Liver (tissue), 9 donors: ENCODE measurements around the gene FBXO31. TPM values are rescaled to one million over a fixed set of nuclear protein-coding genes. Genes with fewer than 3 reads are reported as not detected.

ENCODE experiments used
- DNase-seq: peaks from one replicate; pipeline ENCODE4 v3.0.0-alpha.2; 2017; ENCODE audit warnings: low spot score
- H3K27ac ChIP-seq, 2 donors: one replicate each; pipeline ENCODE4 v1.7.0; 2013; ENCODE audit warnings: inconsistent platforms in 2 of 2, low read length in 2 of 2, control low read depth in 1 of 2, low read depth in 1 of 2, mild to moderate bottlenecking in 1 of 2
- H3K27me3 ChIP-seq, 4 donors: one replicate each; pipeline versions ENCODE4 v1.6.1 to v1.7.0; 2013; ENCODE audit warnings: low read length in 3 of 4, inconsistent platforms in 1 of 4, mild to moderate bottlenecking in 1 of 4, moderate library complexity in 1 of 4; ENCODE audit not compliant: control insufficient read depth in 4 of 4, insufficient read depth in 4 of 4
- H3K36me3 ChIP-seq, 4 donors: one replicate each; pipeline versions ENCODE4 v1.6.1 to v1.7.0; 2013; ENCODE audit warnings: low read length in 3 of 4, mild to moderate bottlenecking in 3 of 4, low read depth in 1 of 4, moderate library complexity in 1 of 4; ENCODE audit not compliant: control insufficient read depth in 4 of 4, insufficient read depth in 3 of 4
- H3K4me1 ChIP-seq, 4 donors: one replicate each; pipeline versions ENCODE4 v1.6.1 to v1.7.0; 2013; ENCODE audit warnings: low read length in 3 of 4, mild to moderate bottlenecking in 3 of 4, moderate library complexity in 1 of 4; ENCODE audit not compliant: control insufficient read depth in 4 of 4, insufficient read depth in 4 of 4
- H3K4me3 ChIP-seq, 3 donors: one replicate each; pipeline versions ENCODE4 v1.6.1 to v1.7.0; 2013; ENCODE audit warnings: low read length in 3 of 3, control low read depth in 1 of 3, low read depth in 1 of 3, mild to moderate bottlenecking in 1 of 3
- H3K9ac ChIP-seq, 2 donors: one replicate each; pipeline ENCODE4 v1.7.0; 2013; ENCODE audit warnings: low read length in 2 of 2, mild to moderate bottlenecking in 2 of 2, moderate library complexity in 2 of 2, control low read depth in 1 of 2, low read depth in 1 of 2
- H3K9me3 ChIP-seq, 4 donors: one replicate each; pipeline versions ENCODE4 v1.6.1 to v1.7.0; 2013; ENCODE audit warnings: low read length in 3 of 4; ENCODE audit not compliant: control insufficient read depth in 4 of 4
- ATF3 ChIP-seq: IDR thresholded peaks from 2 replicates; pipeline ENCODE4 v1.6.1; 2016; ENCODE audit warnings: antibody characterized with exemption
- CTCF ChIP-seq: fragments of 150-350 bp; IDR thresholded peaks from 2 replicates; pipeline ENCODE4 v1.5.1; 2017; ENCODE audit warnings: improper control_type of control experiment, low read depth, low read length; ENCODE audit not compliant: missing input control
- EGR1 ChIP-seq, 2 donors: IDR thresholded peaks; 2 replicates each; pipeline ENCODE4 v1.6.1; 2016 to 2018; ENCODE audit warnings: antibody characterized with exemption in 2 of 2, low read depth in 2 of 2
- FOXA1 ChIP-seq: IDR thresholded peaks from 2 replicates; pipeline ENCODE4 v1.6.1; 2016; ENCODE audit warnings: antibody characterized with exemption
- FOXA2 ChIP-seq: IDR thresholded peaks from 2 replicates; pipeline ENCODE4 v1.6.1; 2016; ENCODE audit warnings: antibody characterized with exemption
- GABPA ChIP-seq, 2 donors: IDR thresholded peaks in 1 of 2; conservative IDR thresholded peaks in 1 of 2; 2 replicates each; pipeline ENCODE4 v1.6.1; 2016; ENCODE audit warnings: antibody characterized with exemption in 2 of 2, mild to moderate bottlenecking in 1 of 2, moderate library complexity in 1 of 2
- HNF4A ChIP-seq, 2 donors: conservative IDR thresholded peaks; 2 replicates each; pipeline ENCODE4 v1.6.1; 2016; ENCODE audit warnings: antibody characterized with exemption in 2 of 2, mild to moderate bottlenecking in 2 of 2
- JUND ChIP-seq, 2 donors: IDR thresholded peaks; 2 replicates each; pipeline ENCODE4 v1.6.1; 2016; ENCODE audit warnings: antibody characterized with exemption in 2 of 2
- MAX ChIP-seq: IDR thresholded peaks from 2 replicates; pipeline ENCODE4 v1.6.1; 2016; ENCODE audit warnings: antibody characterized with exemption
- NR2F2 ChIP-seq: IDR thresholded peaks from 2 replicates; pipeline ENCODE4 v1.6.1; 2016; ENCODE audit warnings: antibody characterized with exemption
- RAD21 ChIP-seq, 2 donors: IDR thresholded peaks; 2 replicates each; pipeline ENCODE4 v1.6.1; 2016; ENCODE audit warnings: antibody characterized with exemption in 2 of 2, mild to moderate bottlenecking in 2 of 2
- REST ChIP-seq: IDR thresholded peaks from 2 replicates; pipeline ENCODE4 v1.6.1; 2016; ENCODE audit warnings: antibody characterized with exemption, mild to moderate bottlenecking
- RXRA ChIP-seq, 2 donors: IDR thresholded peaks; 2 replicates each; pipeline ENCODE4 v1.6.1; 2017 to 2018; ENCODE audit warnings: antibody characterized with exemption in 2 of 2, mild to moderate bottlenecking in 1 of 2
- SP1 ChIP-seq: IDR thresholded peaks from 2 replicates; pipeline ENCODE4 v1.6.1; 2018; ENCODE audit warnings: antibody characterized with exemption, mild to moderate bottlenecking
- TAF1 ChIP-seq: conservative IDR thresholded peaks from 2 replicates; pipeline ENCODE4 v1.6.1; 2016; ENCODE audit warnings: antibody characterized with exemption, mild to moderate bottlenecking
- YY1 ChIP-seq: IDR thresholded peaks from 2 replicates; pipeline ENCODE4 v1.6.1; 2016; ENCODE audit warnings: antibody characterized with exemption, mild to moderate bottlenecking
- ZBTB33 ChIP-seq: IDR thresholded peaks from 2 replicates; pipeline ENCODE4 v1.6.1; 2016; ENCODE audit warnings: antibody characterized with exemption
- WGBS: extraction: QIAGEN DNeasy Blood & Tissue Kit; methylation state at CpG from one replicate; pipeline ENCODE4 v1.1.7; 2013; 5-methylcytosine and 5-hydroxymethylcytosine counted together
- polyA plus RNA-seq, 2 donors: library from polyadenylated mRNA; stranded (reverse) in 1 of 2; unstranded in 1 of 2; fragments of 200-250 nt in 1 of 2; fragments of >200 nt in 1 of 2; fragmentation: Nextera tagmentation in 1 of 2; extraction: Ambion mirVana in 1 of 2; gene quantifications; one replicate each; pipeline versions ENCODE4 v1.2.1 to v1.2.3, GENCODE V29; 2013 to 2015
- total RNA-seq, 2 donors: library from RNA; depleted of rRNA; stranded (reverse); fragments of >200 nt; gene quantifications; one replicate each; pipeline ENCODE4 v1.2.3, GENCODE V29; 2014
- donor health status: healthy.
- donor health status: healthy.
- donor health status: healthy.
- donor health status: healthy.
- donor health status: healthy.

The FBXO31 gene
- total and polyA plus RNA-seq, 4 donors, result 13.2 to 30.3 (median 18.1) TPM

- peaks cover 14 to 48% (median 40%) of the 10 kb centered on the region in 4 donors for H3K4me1 ChIP-seq
- peak overlapping the region; percentile 95 for H3K27ac ChIP-seq
- TF ChIP-seq REST (no peak), FOXA2 (no peak), HNF4A (conservative IDR thresholded peaks at IDR 0.05) (no peak), GABPA (IDR thresholded peaks at IDR 0.05 in 1 of 2, conservative IDR thresholded peaks at IDR 0.05 in 1 of 2) (no peak), NR2F2 (no peak), TAF1 (no peak), ZBTB33 (no peak), JUND (IDR thresholded peaks at IDR 0.05) (no peak), CTCF (no peak), YY1 (no peak), SP1 (no peak), RAD21 (IDR thresholded peaks at IDR 0.05) (no peak), EGR1 (IDR thresholded peaks at IDR 0.05; ENCODE audit: low read depth in 2 of 2) (no peak), RXRA (IDR thresholded peaks at IDR 0.05) (no peak), ATF3 (no peak), MAX (no peak), FOXA1 (no peak)
- 43% methylated on average over 4 of the region's 4 CpGs for WGBS
- no peak for DNase-seq
- peak overlapping the region; percentile 42 to 88 for H3K9ac ChIP-seq
- H3K27me3 ChIP-seq, result no peaks in the 10 kb centered on the region
- H3K36me3 ChIP-seq, result no peaks in the 10 kb centered on the region
- peak overlapping the region in 2 of 3 donors; percentile 93 to 96 for H3K4me3 ChIP-seq
- no peaks in the 10 kb centered on the region for H3K9me3 ChIP-seq
Measured at GRCh38 chr16:87380881-87381280, 2.7 kb downstream of the FBXO31 start.
